ENCODE data around the gene DNAH11. TPM values are rescaled to one million over a fixed set of nuclear protein-coding genes. Genes with fewer than 3 reads are reported as not detected.

Gene DNAH11
- total and polyA plus RNA-seq, 2 of the 8 experiments (the other 6 are each of a cell fraction or from before 2014, with no cell fraction given), result 1.8 to 4.9 TPM

- no peaks in the 10 kb centered on the region for H3K79me2 ChIP-seq (ENCODE audit: control insufficient read depth in 1 of 2, insufficient read depth in 2 of 2, low read length in 2 of 2)
- no peak overlapping the region for H3K9ac ChIP-seq (replicated peaks in 1 of 4; ENCODE audit: extremely low read depth in 1 of 4, low read depth in 3 of 4, low read length in 3 of 4)
- no peak overlapping the region for H2BK15ac ChIP-seq (ENCODE audit: low read length)
- no peak overlapping the region for H2BK120ac ChIP-seq (replicated peaks; ENCODE audit: low read depth, low read length)
- TF ChIP-seq NRF1 (IDR thresholded peaks at IDR 0.05; ENCODE audit: low read depth, low read length) (no peak), TAF1 (IDR thresholded peaks at IDR 0.05; ENCODE audit: low read depth, low read length) (no peak), SRF (IDR thresholded peaks at IDR 0.05; ENCODE audit: low read depth, low read length) (no peak), FOSL1 (IDR thresholded peaks at IDR 0.05; ENCODE audit: insufficient read depth, low read depth, low read length) (no peak), TBP (IDR thresholded peaks at IDR 0.05; ENCODE audit: low read depth, low read length) (no peak)
- no peak overlapping the region for H3K4me2 ChIP-seq (ENCODE audit: insufficient read depth in 1 of 2, low read depth in 2 of 2, low read length in 2 of 2)
- ChIA-PET POLR2A (ENCODE audit: partially characterized antibody) (no interaction called here), CTCF (ENCODE audit: partially characterized antibody) (no interaction called here)
- no peaks in the 10 kb centered on the region for H3K27me3 ChIP-seq (replicated peaks in 1 of 4; ENCODE audit: control insufficient read depth in 3 of 4, extremely low read depth in 1 of 4, insufficient read depth in 3 of 4, low read length in 3 of 4)
- no peak overlapping the region for H4K5ac ChIP-seq (ENCODE audit: insufficient read length, low read depth, low read length)
- H3K56ac ChIP-seq (replicated peaks; ENCODE audit: insufficient read length, low read depth, low read length), result no peak overlapping the region
- no peak overlapping the region for H3K27ac ChIP-seq (ENCODE audit: low read depth, low read length)
- no peak overlapping the region for H4K91ac ChIP-seq (replicated peaks; ENCODE audit: insufficient read length, low read length)
- no peak overlapping the region for H2BK20ac ChIP-seq (ENCODE audit: low read length)
- WGBS, 2 experiments (ENCODE audit: extremely low coverage in 1 of 2, insufficient coverage in 1 of 2, insufficient read length in 1 of 2, insufficient replicate concordance in 2 of 2, low coverage in 1 of 2, low lambda C conversion rate in 2 of 2, missing lambda C conversion rate in 1 of 2), result 98% methylated on average over 4 of the region's 5 CpGs; no CpG with 5 or more reads in 1 of the 2 experiments
- no peak overlapping the region for H2AK5ac ChIP-seq (ENCODE audit: low read depth, low read length)
- H3K23me2 ChIP-seq (ENCODE audit: low read depth, low read length), result no peaks in the 10 kb centered on the region
- no peak overlapping the region for H3K18ac ChIP-seq (ENCODE audit: extremely low read depth, low read length)
- H3K79me1 ChIP-seq (ENCODE audit: low read depth, low read length), result no peaks in the 10 kb centered on the region
- H3K9me3 ChIP-seq (ENCODE audit: insufficient read depth in 2 of 2, low read depth in 1 of 2, low read length in 1 of 2), result no peaks in the 10 kb centered on the region
- H3K23ac ChIP-seq (ENCODE audit: insufficient read length), result no peak overlapping the region
- FAIRE-seq (no peak), DNase-seq (ENCODE audit: low read depth in 1 of 2, low spot score in 2 of 2) (no peak)
- no peak overlapping the region for H4K8ac ChIP-seq (ENCODE audit: extremely low read depth, insufficient read depth, low read length)
- no peak overlapping the region for H2AFZ ChIP-seq (ENCODE audit: low read length)
- no peak overlapping the region for H3K14ac ChIP-seq (ENCODE audit: insufficient read length)
- H3K4me3 ChIP-seq (ENCODE audit: extremely low read depth in 1 of 4, insufficient read depth in 2 of 4, low read depth in 3 of 4, low read length in 4 of 4), result no peak overlapping the region
- H2BK5ac ChIP-seq (ENCODE audit: low read depth, low read length), result no peak overlapping the region
- H3K36me3 ChIP-seq (ENCODE audit: control insufficient read depth in 2 of 4, insufficient read depth in 4 of 4, low read length in 3 of 4), result no peaks in the 10 kb centered on the region
- no peaks in the 10 kb centered on the region for H4K20me1 ChIP-seq (replicated peaks in 1 of 2; ENCODE audit: control insufficient read depth in 1 of 2, insufficient read depth in 2 of 2, low read length in 2 of 2)
- no peak overlapping the region for H3K4ac ChIP-seq (replicated peaks; ENCODE audit: insufficient read length, low read depth, low read length)
- H3K4me1 ChIP-seq (replicated peaks in 1 of 4; ENCODE audit: control insufficient read depth in 3 of 4, insufficient read depth in 4 of 4, low read length in 3 of 4), result no peaks in the 10 kb centered on the region
- H2BK12ac ChIP-seq (ENCODE audit: low read depth, low read length), result no peak overlapping the region
Measured at GRCh38 chr7:21850531-21851285, 307.9 kb downstream of the DNAH11 start.
